ENCODE measurements around the gene DENND11.
"Not testable (repeated sequence)": the region's sequence is repeated elsewhere in the genome, so short reads cannot be mapped to it uniquely, and the experiment has no call there.

The DENND11 gene

DNA sequence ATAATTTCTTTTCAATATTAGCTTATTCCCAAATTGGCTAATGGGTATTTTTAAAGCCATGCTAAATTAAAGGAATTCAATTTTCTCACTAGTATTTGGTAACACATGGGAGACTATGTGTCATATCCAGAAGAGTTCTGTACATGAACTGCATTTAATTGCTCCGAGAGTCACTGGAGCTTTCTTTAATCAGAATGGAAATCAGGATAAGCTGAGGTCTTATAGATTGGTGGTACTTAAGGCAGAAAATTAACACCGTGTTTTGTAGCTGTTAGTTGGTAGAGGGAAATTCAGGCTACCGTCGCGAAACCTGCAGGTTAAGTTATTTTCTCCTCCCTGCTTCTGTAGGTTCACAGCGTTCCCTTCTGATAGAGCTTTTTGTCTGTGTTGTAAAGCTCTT lies 6.4 kb upstream of the DENND11 start, which contains the start of gene WEE2:
Gene WEE2, plus strand, starts transcription at position 3 of the 400 bp plus-strand sequence. CDS start 406 bp downstream, outside the sequence.
- no peak for DNase-seq (ENCODE audit: low read depth in 2 of 2)

DNA sequence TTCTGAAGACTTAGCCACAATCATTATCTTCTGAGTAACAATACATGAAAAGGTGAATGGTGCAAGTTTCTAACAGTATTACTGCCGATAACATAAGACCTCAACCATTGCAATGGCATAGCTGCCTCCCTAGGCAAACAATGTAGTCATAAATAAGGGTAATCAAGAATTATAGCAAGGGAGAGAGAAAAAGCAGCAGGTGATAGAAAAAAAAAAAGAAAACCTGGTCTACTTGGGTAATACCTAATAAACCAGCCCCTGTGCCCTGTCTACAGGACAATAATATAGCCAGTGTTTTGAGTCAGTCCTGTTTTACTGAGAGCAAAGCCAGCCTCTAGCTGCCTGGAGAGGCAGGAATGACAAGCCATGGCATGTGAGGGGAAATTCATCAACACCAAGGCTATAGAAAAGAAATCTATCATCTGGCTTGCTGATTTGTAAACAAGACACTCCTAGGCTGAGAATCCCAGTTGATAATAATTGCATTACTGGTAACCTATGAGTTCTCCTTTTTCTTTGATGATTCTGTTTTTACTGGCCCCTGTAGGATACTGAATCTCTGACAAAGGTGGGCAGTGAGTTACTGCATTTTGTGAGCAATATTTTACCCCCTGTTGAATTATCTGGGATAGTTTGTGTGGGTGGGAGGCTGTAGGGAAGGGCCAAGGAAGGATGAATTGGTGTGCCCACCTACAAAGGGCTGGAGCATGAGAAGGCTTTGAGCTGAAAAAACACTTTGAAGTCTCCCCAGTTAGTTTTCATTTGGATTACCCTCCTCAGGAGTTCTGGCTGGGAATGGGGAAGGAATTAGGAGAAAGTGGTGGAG lies 4.5 kb upstream of the DENND11 start:
- DNase-seq (ENCODE audit: low read depth in 2 of 2): no peak

DNA sequence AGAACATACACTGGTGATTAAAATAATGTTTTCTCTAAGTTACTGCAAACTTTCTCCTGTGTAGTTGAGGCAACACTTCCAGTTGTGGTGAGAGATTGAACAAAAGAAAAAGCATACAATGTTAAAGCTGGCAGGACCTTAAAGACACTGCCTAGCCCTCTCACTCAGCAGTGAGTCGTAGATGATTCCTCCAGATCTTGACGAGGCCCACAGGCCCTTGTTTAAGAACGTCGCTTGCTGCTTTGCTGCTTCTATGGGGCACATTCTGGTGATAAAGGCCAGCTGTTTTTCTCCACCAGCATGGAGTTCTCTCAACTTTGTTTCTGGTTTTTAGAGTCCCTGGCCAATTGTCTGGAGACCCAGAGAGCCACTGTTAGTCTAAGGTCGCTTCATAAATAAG lies 2.8 kb upstream of the DENND11 start:
- DNase-seq (ENCODE audit: low read depth in 2 of 2): no peak

DNA sequence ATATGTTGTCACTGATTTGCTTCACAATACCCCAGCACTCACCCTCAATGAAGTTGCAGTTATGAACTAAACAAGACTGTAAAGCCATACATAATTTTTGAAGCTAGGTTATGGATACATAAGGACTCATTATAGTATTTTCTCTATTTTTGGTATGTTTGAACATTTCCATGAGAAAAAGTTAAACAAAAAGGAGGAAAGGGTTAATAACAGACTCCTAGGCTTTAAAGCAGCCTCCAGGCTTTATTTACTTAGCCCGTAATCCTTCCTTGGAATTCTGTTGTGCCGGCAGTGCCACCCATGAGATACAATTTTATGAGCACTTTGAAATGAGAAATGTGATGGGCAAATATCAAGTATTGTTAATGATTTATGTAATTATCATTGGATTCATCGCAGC lies 2.1 kb upstream of the DENND11 start:
- no peak for DNase-seq (ENCODE audit: low read depth in 2 of 2)

DNA sequence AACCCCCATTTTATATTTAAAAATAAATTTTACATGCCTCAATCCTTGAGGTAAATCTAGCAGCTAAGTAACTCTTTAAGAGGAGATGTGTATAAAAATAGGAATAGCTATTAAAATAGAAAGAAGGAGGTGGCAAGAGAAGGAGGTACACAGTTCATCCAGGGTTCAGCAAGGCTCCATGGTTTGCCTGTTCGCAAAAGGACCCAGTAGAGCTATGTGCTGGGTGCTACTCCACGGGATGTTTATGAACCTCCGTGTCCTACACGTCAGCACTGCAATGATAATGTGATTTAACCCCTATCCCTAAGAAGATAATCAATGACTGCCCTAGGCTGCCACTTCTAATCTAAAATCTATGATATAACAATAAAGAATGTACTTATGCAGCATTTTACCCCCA lies 926 bp upstream of the DENND11 start:
- no peak for DNase-seq (ENCODE audit: low read depth in 2 of 2)

DNA sequence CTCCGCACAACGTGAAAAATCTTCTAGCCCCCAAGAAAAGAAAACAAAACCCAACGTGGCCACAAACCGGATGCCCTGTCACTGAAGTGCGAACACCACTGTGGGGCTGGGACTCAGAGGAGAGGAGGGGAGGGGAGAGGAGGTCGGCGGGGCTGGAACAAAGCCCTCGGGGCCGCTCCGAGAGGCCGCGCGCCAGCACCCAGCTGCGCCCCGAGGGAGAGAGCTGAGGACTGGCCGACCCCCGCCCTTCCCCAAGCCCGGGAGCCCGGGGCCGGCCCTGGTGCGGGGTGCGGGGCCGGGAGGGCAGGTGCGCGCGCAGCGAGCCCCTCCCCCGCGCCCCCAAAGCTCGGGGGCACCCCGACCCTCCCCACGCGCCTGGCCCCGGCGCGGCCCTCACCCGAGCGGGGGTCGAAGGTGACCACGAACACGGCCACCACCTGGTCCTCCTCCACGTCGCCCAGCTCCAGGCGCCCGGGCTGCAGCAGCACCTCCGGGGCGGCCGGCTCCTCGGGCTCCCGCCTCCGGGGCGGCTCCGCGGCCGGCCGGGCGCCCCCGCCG lies 398 bp downstream of the DENND11 start:
- DNase-seq (ENCODE audit: low read depth in 2 of 2): peak; percentile 43 to 44

DNA sequence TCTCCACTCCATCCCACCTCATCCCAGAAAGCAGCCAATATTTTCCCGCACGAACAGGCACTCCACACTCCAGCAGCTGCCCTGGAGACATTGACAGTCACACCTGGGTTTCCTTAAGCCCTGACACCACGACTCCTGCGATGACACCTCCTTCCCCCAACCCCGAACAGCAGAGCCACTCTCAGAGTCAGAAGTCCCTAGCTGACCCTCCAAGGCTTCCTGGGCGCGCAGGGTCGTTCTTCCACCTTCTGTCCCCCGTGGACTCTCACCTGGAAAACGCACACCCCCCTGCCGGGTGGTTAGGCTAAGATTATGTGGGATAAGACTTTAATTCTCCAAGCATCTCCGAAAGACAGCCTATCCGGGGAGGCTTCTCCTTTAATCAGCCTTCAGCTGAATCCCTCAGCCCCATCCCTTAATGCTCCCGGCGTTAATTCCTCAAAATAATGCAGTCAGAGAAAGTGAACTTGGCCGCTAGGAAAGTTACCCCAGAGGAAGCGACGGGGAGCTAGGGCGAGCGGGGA lies 1.1 kb downstream of the DENND11 start:
- DNase-seq (ENCODE audit: low read depth in 2 of 2): no peak

DNA sequence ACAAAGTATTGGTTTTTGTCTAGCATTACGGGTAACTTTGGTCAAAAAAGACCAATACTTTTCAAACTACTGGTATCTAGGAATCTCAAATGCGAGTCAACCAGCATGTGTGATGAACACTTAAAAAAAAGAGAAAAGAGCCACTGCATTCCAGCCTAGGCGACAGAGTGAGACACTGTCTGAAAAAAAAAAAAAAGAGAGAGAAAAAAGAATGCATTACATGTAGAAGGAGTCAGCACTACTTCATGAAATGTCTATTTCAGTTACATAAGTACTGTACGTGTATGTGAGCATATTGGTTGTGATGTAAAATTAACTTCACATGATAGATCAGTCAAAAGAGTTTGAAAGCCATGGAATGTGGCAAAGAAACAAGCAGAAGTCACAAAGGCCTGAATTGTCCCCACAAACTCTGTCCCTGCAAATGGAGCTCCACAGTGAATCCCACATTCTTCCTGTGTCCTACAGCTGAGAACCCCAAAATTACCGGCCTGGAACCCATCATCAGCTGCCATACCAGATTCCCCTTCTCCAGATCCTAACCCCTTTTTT lies 1.6 kb downstream of the DENND11 start:
- no peak for DNase-seq (ENCODE audit: low read depth in 2 of 2)

DNA sequence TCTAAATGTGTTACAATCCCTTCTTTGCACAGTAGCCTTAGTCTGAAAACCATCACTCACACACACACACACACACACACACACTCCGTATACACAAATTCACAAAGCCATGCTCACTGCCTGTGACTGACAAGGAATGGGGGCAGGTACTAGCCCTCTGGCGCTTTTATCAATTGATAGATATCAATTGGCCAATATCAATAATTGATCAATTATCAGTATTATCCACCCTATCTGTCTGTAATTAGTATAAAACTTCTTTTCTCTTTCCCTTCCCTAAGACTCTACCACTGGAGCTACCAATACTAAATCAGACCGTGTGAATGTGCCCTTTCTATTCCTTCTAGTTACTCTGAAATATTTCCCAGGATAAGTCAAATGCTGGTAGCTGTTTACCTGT lies 2.1 kb downstream of the DENND11 start:
- DNase-seq (ENCODE audit: low read depth in 2 of 2): no peak

DNA sequence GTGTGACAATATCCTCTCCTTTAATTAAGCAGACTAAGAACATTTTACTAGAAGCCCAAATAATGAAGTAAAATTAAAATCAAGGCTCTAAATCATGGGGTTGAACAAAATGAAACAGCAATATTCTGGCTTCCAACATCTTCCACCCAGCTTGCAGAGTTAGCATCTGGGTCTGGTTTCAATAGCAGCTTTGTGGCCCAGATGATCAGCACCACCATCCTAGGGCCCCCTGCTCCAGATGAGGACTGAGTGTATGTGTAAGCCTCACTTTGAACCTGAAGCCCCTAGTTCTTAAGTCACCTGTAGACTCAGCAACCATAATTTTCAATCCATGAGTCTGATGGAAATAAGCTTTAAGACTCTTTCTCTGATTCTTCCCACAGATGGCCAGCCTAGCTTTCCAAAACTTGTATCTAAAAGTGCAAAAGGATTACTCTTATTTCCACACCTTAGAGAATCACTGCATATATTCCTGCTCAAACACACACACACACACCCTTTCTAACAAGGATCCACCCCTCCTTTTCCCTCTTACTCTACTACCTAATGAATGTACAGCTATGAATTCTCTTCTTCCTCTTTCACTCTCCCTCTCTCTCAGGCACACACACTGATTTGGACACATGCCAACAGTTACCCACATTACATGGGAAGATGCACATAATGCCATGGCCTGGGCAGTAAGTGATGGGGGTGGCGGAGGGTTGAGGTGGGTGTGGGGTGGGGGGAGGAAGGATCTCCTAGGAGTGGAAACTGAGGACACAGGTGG lies 3.5 kb downstream of the DENND11 start:
- DNase-seq (ENCODE audit: low read depth in 2 of 2): no peak

DNA sequence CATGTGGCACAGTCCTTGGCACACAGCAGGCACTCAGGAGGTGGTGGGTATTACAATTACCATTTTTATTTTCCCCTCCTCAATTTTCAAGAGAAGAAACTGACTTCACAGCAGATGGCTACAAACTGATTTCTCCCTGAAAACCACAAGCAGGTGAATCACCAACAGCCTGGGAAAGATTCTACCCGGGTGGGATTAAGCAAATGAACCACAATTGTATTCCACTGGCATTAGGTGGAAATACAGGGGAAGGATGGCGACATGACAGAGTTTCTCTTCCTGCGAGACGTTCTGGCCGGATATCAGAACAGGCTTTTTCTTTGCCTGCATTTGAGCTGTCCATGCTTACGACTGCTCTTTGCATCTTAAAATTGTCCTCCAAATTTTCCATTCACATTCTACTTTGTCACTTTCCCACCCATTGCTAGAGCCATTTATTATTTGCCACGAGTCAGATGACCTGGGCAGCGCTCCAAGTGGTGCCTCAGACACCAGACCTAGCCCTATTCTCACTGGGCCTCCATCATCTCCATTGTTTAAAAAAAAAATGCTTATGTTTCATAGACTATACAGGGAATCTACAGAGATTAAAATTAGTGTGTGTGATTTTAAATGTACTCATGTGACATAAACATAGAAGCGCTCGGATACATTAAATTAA lies 4.6 kb downstream of the DENND11 start:
- DNase-seq (ENCODE audit: low read depth in 2 of 2): no peak

DNA sequence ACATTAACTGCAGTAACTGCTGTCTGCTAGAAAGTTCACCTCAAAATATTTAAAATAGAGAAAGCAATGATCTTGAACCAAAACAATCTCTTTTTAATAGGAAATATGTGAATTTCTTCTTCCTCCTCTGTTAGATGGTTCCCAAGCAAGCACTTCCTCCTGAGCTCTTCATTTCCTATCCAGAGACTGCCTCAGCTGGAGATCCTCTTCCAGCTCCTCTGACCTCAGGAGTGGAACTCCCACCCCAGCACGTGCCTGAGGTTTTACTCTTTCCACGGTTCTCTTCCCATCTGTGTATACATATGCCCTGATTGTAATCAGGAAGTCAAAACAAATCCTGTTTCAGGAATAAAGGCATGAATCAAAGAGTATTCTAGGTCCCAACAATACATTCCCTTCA lies 5.6 kb downstream of the DENND11 start:
- no peak for DNase-seq (ENCODE audit: low read depth in 2 of 2)

DNA sequence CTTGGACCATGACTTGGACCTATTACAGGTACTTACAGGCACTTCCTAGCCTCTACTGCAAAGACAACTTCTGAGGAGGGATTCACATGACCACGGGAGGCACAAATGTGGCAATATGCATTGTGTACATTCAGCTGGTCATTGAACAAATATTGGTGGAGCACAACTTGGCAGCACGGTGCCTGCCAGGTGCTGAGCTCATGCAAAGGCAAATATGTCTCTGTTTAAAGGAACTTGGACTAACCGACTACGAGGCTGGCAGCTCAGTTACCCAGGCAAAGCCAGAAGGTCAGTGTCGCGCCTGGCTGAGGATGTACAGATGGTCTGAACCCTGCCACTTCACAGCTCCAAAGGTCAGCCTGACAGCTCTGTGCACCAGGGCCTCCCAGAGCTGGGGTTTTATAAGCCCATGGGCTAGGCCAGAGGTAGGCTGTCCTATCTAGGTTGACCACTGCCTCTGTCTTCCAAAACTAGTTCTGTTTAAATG lies 6.1 kb downstream of the DENND11 start:
- DNase-seq (ENCODE audit: low read depth in 2 of 2): no peak

DNA sequence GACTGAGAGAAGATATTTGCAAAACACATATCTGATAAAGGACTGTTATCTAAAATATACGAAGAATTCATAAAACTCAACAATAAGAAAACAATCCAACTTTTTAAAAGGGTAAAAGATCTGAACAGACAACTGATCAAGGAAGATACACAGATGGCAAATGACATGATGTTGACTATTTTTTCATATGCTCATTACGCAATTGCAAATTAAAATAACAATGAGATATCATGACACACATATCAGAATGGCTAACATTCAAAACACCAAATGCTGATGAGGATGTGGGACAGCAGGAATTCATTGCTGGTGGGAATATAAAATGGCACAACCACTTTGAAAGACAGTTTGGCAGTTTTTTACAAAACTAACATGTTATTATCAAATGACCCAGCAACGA lies 8.9 kb downstream of the DENND11 start:
- DNase-seq (ENCODE audit: low read depth in 2 of 2): no peak

DNA sequence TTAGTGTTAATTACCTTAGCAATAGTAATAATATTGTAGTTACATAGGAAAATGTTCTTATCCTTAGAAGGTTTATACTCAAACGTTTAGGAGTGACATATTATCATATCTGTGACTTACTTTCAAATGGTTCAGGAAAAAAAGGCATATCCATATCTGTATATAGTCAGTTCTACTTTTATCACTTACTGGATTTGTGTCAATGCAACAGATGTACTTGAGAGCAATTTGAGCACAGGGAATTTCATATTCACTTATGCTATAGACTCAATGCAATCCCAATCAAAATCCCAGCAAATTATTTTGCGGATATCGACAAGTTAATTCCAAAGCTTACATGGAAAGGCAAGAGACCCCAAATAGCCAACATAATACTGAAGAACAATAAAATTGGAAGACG lies 10.0 kb downstream of the DENND11 start:
- DNase-seq (ENCODE audit: low read depth in 2 of 2): no peak

DNA sequence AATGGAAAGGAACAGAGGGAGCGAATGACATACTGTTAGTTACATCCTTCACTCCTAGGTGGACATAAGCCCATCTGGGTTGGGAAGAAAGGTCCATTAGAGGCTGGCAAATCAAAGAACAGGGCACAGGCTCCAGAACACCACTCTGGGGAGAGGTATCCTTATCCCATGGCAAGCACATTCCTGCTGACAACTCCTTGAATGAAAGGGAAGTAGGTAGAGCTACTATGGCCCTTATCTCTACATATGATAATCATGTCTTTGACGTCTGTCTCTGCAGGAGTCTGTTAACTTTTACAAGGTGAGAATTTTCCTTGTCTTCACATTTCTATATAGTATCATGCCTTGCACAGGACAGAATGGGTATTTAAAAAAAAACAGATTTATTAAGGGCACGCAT lies 10.4 kb downstream of the DENND11 start:
- no peak for DNase-seq (ENCODE audit: low read depth in 2 of 2)

DNA sequence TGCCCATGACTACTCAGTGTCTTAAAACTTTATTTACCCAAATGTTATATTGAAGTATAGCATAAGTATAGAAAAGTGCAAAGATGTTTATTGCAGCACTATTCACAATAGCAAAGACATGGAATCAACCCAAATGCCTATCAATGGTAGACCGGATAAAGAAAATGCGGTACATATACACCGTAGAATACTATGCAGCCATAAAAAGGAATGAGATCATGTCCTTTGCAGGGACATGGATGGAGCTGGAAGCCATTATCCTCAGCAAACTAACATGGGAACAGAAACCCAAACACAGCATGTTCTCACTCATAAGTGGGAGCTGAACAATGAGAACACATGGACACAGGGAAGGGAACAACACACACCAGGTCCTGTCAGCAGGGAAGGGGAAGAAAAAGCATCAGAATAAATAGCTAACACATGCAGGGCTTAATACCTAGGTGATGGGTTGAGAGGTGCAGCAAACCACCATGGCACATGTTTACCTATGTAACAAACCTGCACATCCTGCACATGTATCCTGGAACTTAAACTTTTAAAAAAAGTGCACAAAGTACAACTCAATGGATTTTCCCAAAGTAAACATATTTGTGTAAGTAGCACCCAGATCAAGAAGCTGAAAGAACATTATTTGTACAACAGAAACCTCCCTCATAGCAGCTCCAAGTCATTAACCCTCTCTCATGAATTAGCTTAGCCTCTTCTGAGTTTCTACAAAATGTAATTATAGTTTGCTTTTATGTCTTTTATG lies 12.7 kb downstream of the DENND11 start:
- DNase-seq (ENCODE audit: low read depth in 2 of 2): not testable (repeated sequence)

DNA sequence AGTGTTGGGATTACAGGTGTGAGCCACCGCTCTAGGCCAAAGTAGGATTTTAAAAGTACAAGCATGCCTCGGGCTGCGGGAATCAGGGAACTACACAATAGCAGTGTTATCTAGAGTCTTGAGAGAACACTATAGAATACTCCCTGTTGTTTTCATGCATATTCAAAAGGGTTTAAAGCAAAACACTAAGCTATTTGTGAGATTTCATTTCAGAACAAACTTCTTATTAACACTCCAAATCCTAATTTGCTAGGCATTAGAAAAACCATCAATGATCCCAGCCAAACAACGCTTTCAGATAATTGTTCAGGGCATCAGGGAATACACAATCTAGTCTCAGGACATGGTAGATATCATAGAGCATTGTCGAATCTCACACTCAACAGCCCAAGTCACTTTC lies 13.9 kb downstream of the DENND11 start:
- no peak for DNase-seq (ENCODE audit: low read depth in 2 of 2)

DNA sequence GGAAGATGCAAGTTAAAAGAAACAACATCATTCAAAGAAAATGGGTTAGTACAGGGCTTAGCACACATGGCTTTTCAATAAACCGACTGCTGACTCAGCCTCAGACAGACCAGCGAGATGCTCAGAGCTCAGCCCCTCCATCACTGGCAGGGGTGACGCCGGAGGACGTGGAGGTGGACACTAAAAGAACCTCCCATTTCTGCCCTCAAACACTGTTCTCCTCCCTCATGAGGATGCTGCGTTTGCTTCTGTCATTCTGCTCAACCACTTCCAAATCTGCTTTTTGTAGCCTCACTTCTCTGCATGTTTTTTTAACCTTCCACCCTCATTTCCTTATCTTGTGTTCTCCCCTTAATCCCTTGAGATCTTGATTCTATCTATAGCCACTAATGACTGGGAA lies 15.3 kb downstream of the DENND11 start:
- DNase-seq (ENCODE audit: low read depth in 2 of 2): no peak

DNA sequence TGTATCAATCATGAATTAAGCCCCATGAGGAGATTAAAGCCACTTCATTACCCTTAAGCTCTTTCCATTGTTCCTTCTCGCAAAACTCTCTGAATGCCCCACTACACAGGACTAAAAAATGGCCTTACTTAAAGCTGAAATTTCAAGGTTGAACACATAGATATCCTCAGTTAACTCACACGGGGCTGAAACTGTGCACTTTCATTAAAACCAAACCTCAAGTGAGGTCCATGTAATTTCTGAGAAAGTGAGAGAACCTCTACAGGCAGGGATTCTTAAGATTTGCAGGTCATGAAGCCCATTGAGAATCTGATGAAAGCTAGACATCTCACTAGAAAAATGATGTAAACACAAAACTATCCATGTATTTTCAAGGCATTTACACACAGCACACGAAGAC lies 15.9 kb downstream of the DENND11 start:
- DNase-seq (ENCODE audit: low read depth in 2 of 2): no peak
